ENCODE results near the gene PKP4. TPM values are rescaled to one million over a fixed set of nuclear protein-coding genes. Genes with fewer than 3 reads are reported as not detected.
A peak's percentile ranks its signal among the peaks of the same experiment; 100 is the strongest.

The PKP4 gene
- total and polyA plus RNA-seq, 7 donors = 6.8 to 23.8 (median 18.0) TPM

DNA sequence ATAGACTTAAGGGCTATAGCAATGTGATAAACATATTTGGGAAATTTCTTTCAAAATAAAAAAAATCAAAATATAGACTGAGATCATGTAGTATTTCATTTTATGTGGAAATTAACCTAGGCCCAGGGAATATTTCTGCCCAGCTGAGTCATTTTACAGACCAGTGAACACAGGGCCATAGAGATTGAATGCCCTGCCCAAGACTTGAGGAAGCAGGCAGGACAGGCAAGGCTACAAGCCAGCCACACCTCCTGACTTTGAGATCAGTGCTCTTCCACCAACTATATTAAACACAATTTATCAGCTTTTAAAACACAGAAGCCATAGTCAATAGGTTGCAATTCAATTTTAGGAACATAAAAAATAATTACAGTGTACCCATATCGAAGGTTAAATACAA is 13.1 kb upstream of the PKP4 start:
- DNase-seq (no peak), ATAC-seq (no peak)
- intact Hi-C loops (cut with DNase I) = no loop called here
- no peaks in the 10 kb centered on the region for H3K9me3 ChIP-seq
- no peaks in the 10 kb centered on the region for H3K27me3 ChIP-seq (ENCODE audit: insufficient read depth in 3 of 3, low read length in 2 of 3)
- H3K27ac ChIP-seq = no peak overlapping the region
- H3K36me3 ChIP-seq (ENCODE audit: insufficient read depth in 1 of 2, low read depth in 1 of 2) = no peaks in the 10 kb centered on the region
- no peak overlapping the region for H3K4me3 ChIP-seq
- WGBS, 3 donors = 95 to 96% (median 95%) methylated on average over 1 of the region's 1 CpG
- no peaks in the 10 kb centered on the region for H3K4me1 ChIP-seq
- TF ChIP-seq, protein P1, sequence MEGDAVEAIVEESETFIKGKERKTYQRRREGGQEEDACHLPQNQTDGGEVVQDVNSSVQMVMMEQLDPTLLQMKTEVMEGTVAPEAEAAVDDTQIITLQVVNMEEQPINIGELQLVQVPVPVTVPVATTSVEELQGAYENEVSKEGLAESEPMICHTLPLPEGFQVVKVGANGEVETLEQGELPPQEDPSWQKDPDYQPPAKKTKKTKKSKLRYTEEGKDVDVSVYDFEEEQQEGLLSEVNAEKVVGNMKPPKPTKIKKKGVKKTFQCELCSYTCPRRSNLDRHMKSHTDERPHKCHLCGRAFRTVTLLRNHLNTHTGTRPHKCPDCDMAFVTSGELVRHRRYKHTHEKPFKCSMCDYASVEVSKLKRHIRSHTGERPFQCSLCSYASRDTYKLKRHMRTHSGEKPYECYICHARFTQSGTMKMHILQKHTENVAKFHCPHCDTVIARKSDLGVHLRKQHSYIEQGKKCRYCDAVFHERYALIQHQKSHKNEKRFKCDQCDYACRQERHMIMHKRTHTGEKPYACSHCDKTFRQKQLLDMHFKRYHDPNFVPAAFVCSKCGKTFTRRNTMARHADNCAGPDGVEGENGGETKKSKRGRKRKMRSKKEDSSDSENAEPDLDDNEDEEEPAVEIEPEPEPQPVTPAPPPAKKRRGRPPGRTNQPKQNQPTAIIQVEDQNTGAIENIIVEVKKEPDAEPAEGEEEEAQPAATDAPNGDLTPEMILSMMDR (IDR thresholded peaks at IDR 0.05) = no peak

DNA sequence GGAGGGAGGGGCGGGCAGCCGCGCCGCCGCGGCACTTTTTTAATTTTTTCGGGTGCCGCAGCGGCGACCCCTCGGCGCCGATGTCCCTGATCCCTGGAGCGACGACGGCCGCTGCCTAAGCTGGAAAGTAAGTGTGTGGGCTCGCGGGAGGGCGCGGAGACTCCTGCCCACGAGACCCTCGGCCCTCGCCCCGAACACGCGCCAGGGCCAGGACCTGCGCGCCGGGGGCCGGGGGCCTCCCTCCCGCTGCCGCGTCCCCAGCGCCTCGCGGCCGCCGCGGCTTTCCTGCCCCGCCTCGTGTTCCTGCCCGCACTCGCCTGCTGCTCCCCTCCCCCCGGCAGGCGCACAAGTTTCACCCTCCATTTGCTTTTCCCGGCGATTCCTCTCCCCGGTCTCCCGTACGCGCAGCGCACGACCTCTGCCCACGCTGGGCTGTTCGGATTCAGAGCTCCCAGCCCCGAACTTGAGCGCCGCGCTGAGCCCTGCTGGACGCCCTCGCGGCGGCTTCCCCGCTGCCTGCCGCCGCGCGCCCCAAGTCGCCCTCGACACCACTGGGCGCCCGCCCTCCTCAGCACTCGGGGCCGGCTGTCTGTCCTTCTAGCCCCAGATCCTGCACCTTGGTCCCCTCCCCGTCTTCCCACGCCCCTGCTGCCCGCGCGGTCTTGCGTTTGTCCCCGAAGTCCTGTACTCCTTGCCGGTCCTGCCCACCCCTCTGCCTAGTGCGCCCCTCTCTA is 507 bp downstream of the PKP4 start:
- H3K4me1 ChIP-seq = peaks cover 22% of the 10 kb centered on the region
- H3K27ac ChIP-seq = peak overlapping the region; percentile 91
- no peaks in the 10 kb centered on the region for H3K36me3 ChIP-seq (ENCODE audit: insufficient read depth in 1 of 2, low read depth in 1 of 2)
- TF ChIP-seq, protein P1 (IDR thresholded peaks at IDR 0.05) = no peak
- intact Hi-C loops (cut with DNase I) = loop anchor here (5.0 to 10.0 kb wide), 3 partner anchors 168 to 298 kb away; no protein-coding TSS in a partner anchor
- no peaks in the 10 kb centered on the region for H3K27me3 ChIP-seq (ENCODE audit: insufficient read depth in 3 of 3, low read length in 2 of 3)
- 0% methylated on average over 26 to 84 of the region's 84 CpGs for WGBS, 3 donors
- ATAC-seq (peak; percentile 38 to 60 (median 42)), DNase-seq (peak; percentile 60 to 74)
- peak overlapping the region; percentile 85 for H3K4me3 ChIP-seq
- H3K9me3 ChIP-seq = no peaks in the 10 kb centered on the region

DNA sequence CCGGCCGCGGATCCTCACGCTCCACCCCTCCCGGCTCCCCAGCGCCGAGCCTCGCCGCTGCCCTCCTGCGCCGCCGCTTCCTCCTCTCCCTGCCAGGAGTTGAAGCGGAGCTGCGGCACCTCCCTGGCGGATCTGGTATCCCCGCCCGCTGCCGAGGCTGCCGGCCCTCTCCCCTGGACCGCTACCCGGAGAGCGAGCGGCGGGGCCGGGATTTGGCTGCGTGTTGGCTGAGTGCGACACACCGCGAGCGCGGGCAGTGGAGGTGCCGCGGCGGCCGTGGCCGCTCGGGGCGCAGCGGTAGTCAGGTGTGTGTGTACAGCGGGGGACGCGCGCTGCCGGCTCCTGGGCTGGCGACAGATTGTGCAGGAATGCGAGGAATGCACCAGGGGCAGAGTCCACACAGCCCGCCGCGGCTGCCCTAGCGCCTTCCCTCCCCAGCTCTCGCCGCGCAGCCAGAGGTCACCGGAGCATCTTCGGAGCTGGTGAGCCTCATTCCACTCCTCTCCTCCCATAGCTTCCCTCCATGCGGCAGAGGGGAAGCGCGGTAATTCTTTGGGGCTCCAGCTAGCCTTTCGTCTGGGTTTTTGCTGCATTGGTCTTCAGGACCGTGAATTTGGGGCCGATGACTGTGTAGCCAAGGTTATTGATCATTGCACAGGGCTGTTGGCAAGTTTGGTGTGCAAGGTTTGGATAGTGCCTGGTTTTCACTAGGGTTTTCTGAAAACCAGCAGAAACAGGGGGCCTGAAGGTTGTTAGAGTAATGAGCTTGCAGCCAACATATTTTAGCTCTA is 1.3 kb downstream of the PKP4 start:
- peaks cover 22% of the 10 kb centered on the region for H3K4me1 ChIP-seq
- intact Hi-C loops (cut with DNase I) = loop anchor here (5.0 to 10.0 kb wide), 3 partner anchors 167 to 297 kb away; no protein-coding TSS in a partner anchor
- DNase-seq (peak in 1 of 2 donors; percentile 81), ATAC-seq (peak; percentile 67 to 85 (median 72))
- TF ChIP-seq, protein P1 (IDR thresholded peaks at IDR 0.05) = peak; percentile 17
- peak overlapping the region; percentile 91 for H3K27ac ChIP-seq
- no peaks in the 10 kb centered on the region for H3K36me3 ChIP-seq (ENCODE audit: insufficient read depth in 1 of 2, low read depth in 1 of 2)
- no peaks in the 10 kb centered on the region for H3K27me3 ChIP-seq (ENCODE audit: insufficient read depth in 3 of 3, low read length in 2 of 3)
- WGBS, 3 donors = 0 to 1% (median 0%) methylated on average over 53 to 61 of the region's 61 CpGs
- H3K9me3 ChIP-seq = no peaks in the 10 kb centered on the region
- peak overlapping the region; percentile 85 for H3K4me3 ChIP-seq

DNA sequence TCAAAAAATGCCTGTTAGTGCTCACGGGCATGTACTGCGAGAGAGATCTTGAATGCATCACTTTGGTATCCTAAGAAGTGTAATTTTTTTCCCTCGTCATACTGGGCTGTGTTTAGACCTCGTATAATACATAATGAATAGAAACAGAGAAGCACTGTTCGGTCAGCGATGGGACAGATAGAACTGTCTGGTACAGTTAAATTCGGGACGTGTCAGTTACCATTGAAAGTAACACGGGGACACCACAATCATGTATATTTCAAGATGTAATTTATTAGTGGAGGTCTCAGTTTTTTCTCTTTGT is 1.8 kb downstream of the PKP4 start:
- H3K4me1 ChIP-seq = peaks cover 22% of the 10 kb centered on the region

More for the DNA sequence above, 1.8 kb downstream of the PKP4 start:
- TF ChIP-seq, protein P1 (IDR thresholded peaks at IDR 0.05) = no peak
- intact Hi-C loops (cut with DNase I) = loop anchor here (5.0 to 10.0 kb wide), 3 partner anchors 166 to 296 kb away; no protein-coding TSS in a partner anchor
- DNase-seq (no peak), ATAC-seq (no peak)
- Histone ChIP-seq H3K9me3 (no peaks in the 10 kb centered on the region), H3K27me3 (ENCODE audit: insufficient read depth in 3 of 3, low read length in 2 of 3) (no peaks in the 10 kb centered on the region), H3K4me3 (peak overlapping the region; percentile 85), H3K36me3 (ENCODE audit: insufficient read depth in 1 of 2, low read depth in 1 of 2) (no peaks in the 10 kb centered on the region), H3K27ac (no peak overlapping the region)
- WGBS, 3 donors = 27 to 29% (median 29%) methylated on average over 9 of the region's 9 CpGs
